GM18873 (cell line): ENCODE data around the gene EFNA5.
"Not testable (repeated sequence)": the region's sequence is repeated elsewhere in the genome, so short reads cannot be mapped to it uniquely, and the experiment has no call there.

Experiments used
- ATAC-seq: cut with Tn5 transposase; IDR thresholded peaks from one replicate; pipeline ENCODE4 v1.9.1; 2021; ENCODE audit warnings: mild to moderate bottlenecking, moderate library complexity, moderate number of reproducible peaks; ENCODE audit not compliant: unreplicated experiment, low FRiP score

Gene EFNA5

DNA sequence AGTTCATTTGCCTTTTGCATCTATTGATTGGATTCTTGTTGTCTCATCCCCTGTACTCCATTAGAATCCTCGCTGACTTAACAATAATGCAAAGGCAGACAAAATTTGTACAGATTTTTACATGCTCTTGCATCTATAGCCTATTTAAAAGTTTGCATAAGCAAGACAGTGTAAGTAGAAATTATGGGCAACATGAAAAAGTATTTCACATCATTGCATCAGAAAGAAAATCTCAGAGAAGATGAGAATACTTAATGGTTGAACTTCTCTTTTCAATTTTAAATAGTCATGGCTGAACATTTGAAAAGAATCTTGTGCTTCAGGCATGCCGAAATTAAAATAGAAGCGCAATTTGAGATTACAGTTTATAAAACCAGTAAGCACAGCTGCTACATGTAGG lies 226.4 kb downstream of the EFNA5 start:
- no peak for ATAC-seq

DNA sequence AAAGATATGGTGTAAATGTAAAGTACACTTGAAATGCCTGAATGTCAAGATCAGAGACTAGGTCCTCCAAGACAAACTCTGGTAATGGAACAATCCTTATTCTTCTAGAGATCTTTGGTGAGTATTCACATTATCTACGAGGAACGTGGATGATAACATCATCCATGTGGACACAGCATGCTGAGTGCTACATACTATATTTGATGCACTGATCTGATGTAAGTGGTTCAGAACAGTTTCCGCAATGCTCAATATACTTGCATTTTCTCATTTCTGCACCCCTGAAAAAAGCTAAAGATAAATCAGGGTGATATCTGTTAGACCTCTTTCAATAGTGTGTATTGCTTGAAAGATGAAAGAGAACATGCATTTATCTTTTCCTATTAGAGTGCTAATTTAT lies 226.8 kb downstream of the EFNA5 start:
- no peak for ATAC-seq

DNA sequence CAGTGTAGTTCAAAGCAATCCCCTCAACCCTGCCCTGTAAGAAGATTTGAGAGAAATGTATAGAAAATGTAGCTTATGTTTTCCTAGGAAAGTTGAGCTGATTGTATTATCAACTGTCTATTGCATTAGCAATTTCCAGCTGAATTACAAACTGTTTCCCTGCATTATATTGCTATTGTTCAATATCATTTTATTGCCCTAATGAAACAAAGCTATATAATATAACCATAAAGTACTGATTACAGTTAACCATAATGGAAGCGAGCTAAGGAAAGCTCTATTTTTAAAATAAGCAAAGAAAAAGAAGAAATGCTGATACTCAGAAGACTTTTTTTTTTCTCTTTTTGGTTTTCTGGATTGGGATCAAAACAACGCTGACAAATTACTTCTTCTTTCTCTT lies 228.3 kb downstream of the EFNA5 start:
- no peak for ATAC-seq

DNA sequence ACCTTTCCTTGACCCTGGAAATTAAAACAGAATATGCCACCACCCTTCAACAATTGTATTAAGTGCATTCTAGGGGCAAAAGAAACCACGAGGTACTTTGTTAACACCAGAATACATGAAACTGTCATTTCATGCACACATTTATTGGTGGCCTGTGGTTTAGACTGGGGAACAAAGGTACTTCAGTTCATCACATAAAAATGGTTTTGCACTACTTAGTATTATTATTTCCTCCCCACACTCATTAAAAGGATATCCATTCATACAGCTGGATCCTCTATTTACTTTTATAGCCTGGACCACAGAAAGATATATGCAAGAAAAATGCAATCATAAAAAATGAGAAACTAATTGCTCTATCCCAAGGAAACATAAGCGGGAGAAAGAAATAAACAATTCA lies 230.9 kb downstream of the EFNA5 start:
- no peak for ATAC-seq

DNA sequence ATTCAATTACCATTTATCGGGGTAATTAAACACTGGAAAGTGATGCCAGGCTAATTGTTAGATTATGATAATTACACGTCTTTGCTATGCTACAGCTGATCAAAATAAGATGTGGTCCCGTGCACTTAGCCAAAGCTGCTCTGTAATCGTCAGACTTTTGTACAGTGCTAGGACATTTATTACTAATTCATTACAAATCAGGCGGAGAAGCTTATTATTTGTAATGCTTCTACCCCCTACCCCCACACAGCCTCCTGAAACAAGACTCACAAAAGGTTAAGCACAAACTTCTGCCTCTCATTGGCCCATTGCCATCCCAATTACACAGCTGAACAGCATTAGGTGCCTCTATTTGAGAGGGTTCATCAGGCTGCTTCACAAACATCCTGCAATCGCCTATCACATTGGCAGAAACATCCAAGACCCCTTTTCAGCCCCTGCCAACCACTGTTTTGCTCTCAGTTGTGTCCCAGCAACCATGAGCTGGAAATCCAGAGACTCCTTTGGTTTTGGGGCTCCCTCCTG lies 232.7 kb downstream of the EFNA5 start:
- ATAC-seq = no peak

DNA sequence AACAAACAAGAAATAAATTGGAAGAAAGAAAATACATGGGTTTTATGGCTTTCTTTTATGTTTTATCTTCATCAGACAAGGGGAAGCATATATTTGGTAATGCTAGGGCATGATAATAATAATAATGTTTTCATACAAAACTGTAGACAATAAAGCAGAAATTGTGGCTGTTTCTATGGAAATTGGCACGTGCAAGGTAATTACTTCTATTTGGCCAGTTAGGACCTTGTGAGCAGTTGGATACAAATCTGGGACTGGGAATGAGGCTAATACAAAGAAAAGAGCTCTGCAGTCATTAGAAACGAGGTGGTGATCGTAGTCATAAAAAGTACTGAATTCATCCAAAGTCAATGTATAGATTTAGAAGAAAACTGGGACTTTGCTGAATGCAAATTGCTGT lies 233.6 kb downstream of the EFNA5 start:
- no peak for ATAC-seq

DNA sequence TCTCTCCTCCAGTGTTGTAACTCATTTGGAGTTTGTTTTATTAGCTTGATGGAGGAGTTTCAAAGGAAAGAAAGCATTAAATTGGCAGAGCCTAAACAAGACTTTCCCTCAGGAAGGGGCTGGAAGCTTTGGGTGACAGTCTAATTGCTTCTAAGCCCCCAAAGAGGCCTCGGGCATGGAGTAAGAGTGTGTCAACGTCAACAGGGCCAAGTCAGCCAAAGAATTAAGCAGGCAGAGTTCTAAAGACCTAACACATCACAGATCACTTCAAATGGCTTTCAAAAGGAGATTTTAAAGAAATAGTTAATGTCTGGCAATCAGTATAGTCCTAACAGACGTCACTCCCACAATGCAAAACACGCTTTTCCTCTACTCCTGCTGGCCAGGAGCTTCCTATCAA lies 234.5 kb downstream of the EFNA5 start:
- no peak for ATAC-seq

DNA sequence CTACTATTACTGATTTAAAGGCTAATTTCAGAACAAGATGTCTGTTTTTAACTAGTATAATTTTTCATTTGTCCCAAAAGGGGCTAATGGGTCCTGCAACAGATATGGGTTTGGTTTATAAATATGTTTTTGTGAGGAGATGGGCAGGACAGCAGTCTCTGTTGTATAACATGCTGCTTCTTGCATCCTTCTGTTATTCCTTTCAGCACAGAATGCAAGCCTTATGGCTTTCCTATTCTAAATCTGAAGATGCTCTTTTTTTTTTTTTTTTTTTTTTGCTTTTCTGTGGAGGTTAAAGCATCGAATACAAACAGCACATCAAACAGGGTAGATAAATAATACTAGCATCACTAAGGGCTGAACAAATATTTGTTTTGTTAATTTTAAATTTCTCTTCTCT lies 235.7 kb downstream of the EFNA5 start:
- no peak for ATAC-seq

DNA sequence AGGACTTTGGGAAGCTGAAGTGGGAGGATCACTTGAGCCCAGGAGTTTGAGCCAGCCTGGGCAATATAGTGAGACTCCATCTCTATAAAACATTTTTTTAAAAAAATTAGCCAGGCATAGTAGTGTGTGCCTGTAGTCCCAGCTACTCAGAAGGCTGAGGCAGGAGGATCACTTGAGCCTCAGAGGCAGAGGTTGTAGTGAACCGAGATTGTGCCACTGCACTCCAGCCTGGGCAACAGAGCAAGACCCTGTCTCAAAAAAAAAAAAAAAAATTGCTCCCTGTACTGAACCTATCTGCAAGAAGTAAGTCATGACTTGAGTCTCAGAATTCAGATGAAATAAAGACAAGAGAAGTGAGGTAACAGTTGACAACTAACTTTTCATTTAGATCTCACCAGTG lies 237.1 kb downstream of the EFNA5 start:
- ATAC-seq = not testable (repeated sequence)

DNA sequence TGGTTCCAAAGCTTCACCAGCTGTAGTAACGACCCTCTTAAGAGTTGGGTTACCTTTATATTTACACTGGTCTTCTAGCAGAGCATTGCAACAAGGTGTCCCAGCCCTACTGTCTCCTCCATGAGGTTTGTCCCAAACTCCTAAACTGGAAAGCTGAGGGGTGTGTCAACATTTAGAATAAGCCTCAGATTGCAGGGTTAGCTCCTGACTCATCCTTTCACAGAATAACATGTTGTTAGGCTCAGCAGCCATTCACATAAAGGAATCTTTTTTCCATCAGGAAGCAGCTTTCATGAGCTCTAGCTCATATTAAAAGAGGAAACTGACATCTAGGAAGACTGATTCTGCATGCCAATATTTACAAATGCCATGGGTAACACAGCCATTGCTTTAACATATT lies 238.7 kb downstream of the EFNA5 start:
- ATAC-seq = no peak

DNA sequence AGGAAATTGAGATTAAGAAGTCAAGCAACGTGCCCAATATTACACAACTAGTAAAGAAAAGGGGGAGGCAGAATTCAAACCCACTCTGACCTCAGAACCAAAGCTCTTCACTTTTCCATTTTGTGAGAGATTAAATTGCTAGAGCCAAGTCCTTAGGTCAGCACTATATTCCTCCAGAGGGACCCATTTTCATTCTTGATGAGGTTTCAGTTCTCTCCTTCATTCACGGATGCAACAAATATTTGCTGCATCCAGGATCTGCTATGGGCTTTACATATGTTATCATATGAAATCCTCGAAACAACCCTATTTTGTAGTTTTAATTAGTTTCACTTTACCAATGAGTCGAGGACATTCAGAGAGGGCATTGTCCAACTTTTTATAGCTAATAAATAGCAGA lies 239.2 kb downstream of the EFNA5 start:
- no peak for ATAC-seq

DNA sequence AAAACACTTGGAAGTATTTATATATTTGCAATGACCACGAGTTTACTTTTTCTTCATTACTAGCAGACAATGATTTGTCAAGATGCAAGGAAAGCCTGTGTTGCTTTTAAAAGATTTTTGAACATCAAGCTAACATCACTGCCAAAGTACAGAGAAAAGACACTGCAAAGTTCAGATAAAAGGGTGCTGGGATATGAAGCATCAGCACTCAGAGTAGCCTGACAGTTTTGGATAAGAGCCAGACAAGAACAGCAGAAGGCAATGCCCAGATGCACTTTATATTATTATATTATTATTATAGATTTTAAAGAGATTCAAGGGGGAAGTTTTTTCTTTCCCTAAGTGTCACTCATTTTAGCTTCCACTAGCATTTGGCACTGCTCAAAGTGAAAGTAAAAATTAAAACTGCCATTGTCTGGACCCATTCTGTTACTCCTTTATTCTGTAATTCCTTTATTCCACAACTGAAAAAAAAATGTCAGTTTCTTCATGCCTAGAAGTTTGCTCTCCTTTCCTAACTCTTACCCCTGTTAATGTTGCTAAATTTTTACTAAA lies 240.6 kb downstream of the EFNA5 start:
- no peak for ATAC-seq

DNA sequence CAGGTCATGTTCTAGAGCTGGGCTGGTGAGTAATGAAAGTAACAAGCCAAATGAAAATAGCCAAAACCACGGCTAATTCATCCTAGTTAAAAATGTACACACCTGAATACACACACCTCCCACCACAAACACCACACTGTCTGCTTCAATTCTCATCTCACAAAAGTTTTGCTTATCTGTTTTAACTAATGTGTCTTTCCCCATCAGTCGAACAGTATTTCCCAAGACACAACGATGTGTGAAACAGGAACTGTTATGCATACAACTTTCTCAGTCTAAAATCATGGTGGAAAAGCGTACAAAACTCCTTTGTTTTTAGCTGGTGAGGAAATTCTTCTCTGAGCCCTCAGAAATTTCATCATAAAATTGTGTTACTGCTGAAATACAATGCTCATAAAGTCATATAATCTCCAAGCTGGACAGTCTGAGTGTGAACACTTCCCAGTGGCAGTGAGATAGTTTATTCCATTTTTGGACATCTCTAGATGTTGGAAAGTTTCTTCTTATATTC lies 242.4 kb downstream of the EFNA5 start:
- ATAC-seq = no peak

DNA sequence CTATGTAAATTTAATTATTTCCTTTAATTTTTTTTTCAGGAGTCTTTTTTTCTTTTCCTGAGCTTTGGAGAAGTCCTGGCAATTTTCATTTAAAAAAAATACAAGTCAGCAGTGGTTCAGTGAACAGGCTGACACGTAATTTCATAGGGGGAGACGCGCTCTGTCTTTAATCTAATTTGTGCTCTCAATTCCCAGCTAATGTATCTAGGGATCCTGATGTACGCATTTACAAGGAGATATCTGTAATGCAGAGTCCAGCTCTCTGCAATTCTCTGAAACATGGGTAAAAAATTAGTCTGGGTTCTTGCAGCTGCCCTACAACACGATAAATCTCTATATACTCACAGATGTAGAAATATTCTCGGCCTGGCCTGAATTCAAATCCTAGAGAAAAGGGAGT lies 243.9 kb downstream of the EFNA5 start:
- no peak for ATAC-seq

DNA sequence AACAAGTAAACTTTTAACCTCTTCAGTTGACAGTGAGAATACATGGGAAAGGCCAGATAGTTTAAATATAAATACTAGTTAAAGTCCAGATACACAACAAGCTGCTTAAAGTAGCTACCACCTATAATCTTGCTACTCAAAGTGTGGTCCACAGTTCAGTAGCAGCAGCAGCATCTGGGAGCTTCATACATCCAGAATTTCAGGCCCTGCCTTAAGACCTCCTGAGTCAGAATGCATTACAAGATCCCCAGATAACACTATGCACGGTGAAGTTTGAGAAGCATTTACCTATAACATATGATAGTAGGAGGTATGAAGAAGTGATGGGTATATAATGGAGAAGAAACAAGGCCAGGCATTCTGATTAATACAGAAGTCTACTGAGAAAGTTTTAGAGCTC lies 244.5 kb downstream of the EFNA5 start:
- ATAC-seq = no peak

DNA sequence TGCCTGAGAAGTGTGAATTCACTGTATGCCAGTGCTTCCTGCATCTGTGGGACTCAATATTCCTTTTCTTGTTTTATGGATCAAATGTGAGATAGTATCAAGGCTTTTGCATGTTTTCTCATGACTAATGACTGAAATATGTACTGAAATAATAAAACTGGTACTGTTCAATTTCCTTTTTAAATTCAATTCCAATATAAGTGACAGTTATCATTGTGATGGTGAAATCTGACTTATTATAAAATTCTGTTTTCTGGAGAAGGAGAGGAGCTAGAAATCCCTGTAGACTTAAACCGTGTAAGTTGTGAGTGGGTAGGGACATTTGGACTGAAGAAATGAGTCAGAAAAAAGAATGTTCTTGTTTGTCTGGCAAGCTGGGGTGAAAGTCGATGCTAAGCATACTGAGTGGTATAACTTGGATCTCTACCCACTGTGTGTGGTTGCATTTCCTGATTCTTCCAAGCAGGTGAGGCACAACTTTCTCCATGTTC lies 245.2 kb downstream of the EFNA5 start:
- no peak for ATAC-seq

DNA sequence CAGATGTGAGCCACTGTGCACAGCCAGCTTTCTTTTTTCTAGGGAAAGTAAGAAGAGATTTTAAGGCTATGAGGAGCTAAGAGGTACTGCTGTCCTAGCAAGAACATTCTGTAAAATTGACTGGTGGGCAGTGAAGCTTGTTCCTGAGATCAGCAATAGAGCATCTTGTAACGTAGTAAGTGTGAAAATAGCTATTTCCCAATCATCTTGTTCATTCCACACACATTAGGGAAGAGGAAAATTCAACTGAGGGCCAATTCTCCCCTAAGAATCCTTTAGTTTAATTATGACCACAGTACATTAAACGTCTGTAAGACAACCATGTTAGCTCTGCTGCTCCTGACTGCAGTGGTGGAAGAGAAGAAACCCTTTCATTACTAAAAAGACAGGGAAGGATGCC lies 246.2 kb downstream of the EFNA5 start:
- ATAC-seq = no peak

DNA sequence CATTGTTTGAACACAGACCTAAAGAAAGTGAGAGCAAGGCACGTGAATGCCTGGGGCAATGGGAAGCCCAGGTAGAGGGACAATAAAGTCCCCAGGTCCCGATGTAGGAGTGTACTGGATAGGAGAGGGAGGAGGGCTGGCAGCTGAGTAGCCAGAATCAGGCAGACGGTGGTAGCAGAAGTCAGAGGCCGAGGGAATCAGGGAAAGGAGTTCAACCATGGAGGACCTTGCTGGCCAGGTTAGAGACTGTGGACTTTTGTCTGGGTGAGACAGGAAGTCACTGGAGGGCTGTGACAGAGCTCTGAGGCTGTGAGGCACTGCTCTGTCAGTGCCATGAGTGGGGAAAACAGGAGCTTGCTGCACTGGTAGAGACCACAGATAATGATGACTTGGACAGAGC lies 248.2 kb downstream of the EFNA5 start:
- ATAC-seq = no peak

DNA sequence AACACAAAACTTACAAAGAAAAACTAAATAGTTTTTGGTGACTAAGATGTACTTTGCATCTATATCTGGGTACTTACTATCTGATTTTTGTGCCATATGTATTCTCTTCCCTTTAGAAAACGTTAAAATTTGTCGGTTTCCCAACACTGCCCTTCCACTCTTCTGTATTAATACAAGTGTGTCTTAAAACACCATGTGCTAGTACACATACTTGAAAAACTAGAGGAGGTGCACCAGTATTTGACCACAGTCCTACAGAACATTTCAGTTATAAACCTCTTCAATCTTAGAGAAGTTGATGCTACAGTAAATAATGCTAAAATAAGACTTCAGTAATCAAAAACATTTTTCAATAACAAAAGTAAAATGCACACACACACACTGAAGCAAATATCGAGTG lies 251.2 kb downstream of the EFNA5 start:
- no peak for ATAC-seq

DNA sequence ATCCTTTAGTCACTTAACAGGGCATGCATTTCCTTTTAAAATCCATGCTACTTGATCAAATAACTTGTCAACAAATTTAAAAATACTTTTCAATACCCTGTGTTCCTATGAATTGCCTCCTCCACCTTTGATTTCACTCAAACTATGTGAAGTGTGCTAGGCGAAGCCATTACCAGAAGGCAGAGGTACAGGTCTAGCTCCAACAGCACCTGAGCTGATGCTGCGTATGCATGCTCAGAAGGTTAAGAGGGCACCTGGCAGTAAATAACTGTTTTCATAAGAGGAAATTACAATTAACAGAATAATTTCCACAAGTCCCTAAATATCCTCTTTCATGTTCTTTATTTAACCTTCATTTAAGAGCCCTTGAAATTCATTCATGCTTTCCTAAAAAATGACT lies 251.8 kb downstream of the EFNA5 start:
- ATAC-seq = no peak

DNA sequence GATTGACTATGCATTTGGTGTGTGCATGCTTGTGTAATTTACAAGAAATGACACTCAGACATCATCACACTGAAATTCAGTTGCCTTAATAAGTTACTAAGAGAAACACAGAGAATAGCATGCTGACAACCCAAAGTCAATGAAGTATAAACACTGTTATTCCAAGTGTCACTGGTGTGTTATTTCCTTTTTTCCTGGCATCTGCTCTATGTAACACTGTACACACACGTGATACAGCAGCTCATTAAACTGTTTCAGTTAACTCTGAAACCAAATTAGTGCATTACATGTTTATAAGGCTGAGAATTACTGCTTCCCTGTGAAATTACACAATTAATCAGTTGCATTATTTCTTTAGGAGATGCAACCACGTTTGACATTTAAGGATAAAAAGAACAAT lies 252.7 kb downstream of the EFNA5 start:
- ATAC-seq = no peak

DNA sequence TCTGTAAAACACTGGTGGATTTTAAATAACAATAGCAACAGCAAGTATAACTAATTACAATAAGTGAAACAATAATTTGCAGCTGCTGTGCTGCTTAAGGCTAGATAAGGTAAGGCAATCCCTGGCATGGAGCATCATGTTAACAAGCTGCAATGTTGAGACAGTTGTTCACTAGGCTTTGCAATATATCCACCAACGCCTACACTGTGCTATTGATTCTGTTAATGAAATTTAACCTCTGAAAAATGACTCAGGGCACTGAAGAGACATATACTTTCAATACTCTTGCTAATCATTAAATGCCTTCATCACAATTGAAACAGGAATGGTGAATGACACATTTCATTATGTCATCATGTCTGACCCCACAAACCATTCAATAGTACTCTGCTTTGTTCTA lies 255.0 kb downstream of the EFNA5 start:
- ATAC-seq = no peak

DNA sequence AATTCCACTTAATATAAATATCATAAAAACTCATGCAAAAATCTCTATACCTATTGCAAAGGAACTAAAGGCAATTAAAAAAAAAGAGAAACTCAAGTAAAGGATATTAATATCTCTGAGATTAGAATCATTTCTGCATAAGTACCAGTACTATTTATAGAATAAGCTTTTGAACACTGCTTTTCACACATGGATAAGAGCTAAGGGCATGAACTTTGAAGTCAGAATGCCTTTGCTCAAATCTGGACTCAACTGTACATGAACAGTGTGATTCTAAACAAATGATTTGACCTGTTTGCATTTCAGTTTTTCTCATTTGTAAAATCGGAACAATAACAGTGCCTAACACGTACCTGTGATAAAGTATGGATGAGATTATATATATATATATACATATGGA lies 255.9 kb downstream of the EFNA5 start:
- ATAC-seq = no peak
